Tibial nerve (tissue), 4 donors: ENCODE data around the gene COL11A2.

ENCODE experiments used
- EP300 ChIP-seq, 2 donors: sonication (generic); formaldehyde crosslinking; IDR thresholded peaks; one replicate each; pipeline ENCODE4 v1.6.1; 2017; ENCODE audit warnings: antibody characterized with exemption in 2 of 2, mild to moderate bottlenecking in 1 of 2
- POLR2A ChIP-seq, 2 donors: fragments of 450-650 bp; IDR thresholded peaks; one replicate each; pipeline ENCODE4 v1.6.1; 2017; ENCODE audit warnings: antibody characterized with exemption in 2 of 2, mild to moderate bottlenecking in 2 of 2, moderate library complexity in 2 of 2
- TF ChIP-seq, protein P1 (sequence below), 5 experiments: fragments of 200-600 bp in 3 of 5; fragments of 450-650 bp in 2 of 5; sonication (generic) in 3 of 5; IDR thresholded peaks; one replicate each; pipeline ENCODE4 v1.5.1; 2016 to 2019; ENCODE audit warnings: antibody characterized with exemption in 5 of 5, mild to moderate bottlenecking in 3 of 5, moderate library complexity in 2 of 5

DNA sequence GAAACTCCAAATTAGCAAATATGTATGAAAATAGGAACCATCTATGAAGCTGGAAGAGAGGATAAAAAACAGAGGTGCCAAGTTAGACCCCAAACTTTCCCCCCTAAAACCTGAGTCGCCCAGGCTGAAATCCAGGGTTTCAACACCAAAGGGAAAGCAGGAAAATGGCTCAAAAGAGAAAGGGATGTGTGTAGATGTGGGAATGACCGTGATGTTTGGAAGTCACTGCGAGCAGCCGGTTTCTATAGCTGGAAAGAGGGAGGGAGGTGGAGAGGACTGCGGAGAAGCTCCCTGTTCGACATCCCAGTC, 20.5 kb upstream of the COL11A2 start:
- TF ChIP-seq, protein P1, sequence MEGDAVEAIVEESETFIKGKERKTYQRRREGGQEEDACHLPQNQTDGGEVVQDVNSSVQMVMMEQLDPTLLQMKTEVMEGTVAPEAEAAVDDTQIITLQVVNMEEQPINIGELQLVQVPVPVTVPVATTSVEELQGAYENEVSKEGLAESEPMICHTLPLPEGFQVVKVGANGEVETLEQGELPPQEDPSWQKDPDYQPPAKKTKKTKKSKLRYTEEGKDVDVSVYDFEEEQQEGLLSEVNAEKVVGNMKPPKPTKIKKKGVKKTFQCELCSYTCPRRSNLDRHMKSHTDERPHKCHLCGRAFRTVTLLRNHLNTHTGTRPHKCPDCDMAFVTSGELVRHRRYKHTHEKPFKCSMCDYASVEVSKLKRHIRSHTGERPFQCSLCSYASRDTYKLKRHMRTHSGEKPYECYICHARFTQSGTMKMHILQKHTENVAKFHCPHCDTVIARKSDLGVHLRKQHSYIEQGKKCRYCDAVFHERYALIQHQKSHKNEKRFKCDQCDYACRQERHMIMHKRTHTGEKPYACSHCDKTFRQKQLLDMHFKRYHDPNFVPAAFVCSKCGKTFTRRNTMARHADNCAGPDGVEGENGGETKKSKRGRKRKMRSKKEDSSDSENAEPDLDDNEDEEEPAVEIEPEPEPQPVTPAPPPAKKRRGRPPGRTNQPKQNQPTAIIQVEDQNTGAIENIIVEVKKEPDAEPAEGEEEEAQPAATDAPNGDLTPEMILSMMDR (IDR thresholded peaks at IDR 0.05), result no peak
- TF ChIP-seq EP300 (IDR thresholded peaks at IDR 0.05), result no peak
- no peak for TF ChIP-seq POLR2A (IDR thresholded peaks at IDR 0.05)
